Measurements from ENCODE around the gene BAG5. TPM values are rescaled to one million over a fixed set of nuclear protein-coding genes. Genes with fewer than 3 reads are reported as not detected.

Gene BAG5
- total RNA-seq, 4 donors from 2014 or later = 13.8 to 43.6 (median 33.1) TPM

GRCh38 chr14:103543140-103543539, 19.3 kb downstream of the BAG5 start:
- Histone ChIP-seq H3K4me3 (no peak overlapping the region), H3K9me3 (no peaks in the 10 kb centered on the region), H3K36me3 (no peaks in the 10 kb centered on the region), H3K27me3 (no peaks in the 10 kb centered on the region), H3K27ac (peak overlapping the region; percentile 66 to 90), H3K4me1 (peaks cover 13 to 59% of the 10 kb centered on the region in 2 donors)
- no peak for DNase-seq
- intact Hi-C loops (cut with DNase I; ENCODE audit: low total_unique reads) = no loop called here
- no peak for TF ChIP-seq POLR2A (IDR thresholded peaks at IDR 0.05)
- no peak for TF ChIP-seq CTCF (IDR thresholded peaks at IDR 0.05)

- no peaks in the 10 kb centered on the region for H3K9me3 ChIP-seq
- peaks cover 13 to 59% of the 10 kb centered on the region in 2 donors for H3K4me1 ChIP-seq
- no peaks in the 10 kb centered on the region for H3K27me3 ChIP-seq
- DNase-seq = peak in 1 of 2 donors; percentile 67
- H3K4me3 ChIP-seq = no peak overlapping the region
- no peaks in the 10 kb centered on the region for H3K36me3 ChIP-seq
- intact Hi-C loops (cut with DNase I; ENCODE audit: low total_unique reads) = no loop called here
- peak overlapping the region; percentile 66 to 90 for H3K27ac ChIP-seq
- TF ChIP-seq POLR2A (IDR thresholded peaks at IDR 0.05) (no peak), CTCF (IDR thresholded peaks at IDR 0.05) (no peak)
Observed at GRCh38 chr14:103542605-103543088, 19.8 kb downstream of the BAG5 start.

- TF ChIP-seq CTCF (IDR thresholded peaks at IDR 0.05) (no peak), POLR2A (IDR thresholded peaks at IDR 0.05) (no peak)
- Histone ChIP-seq H3K9me3 (no peaks in the 10 kb centered on the region), H3K27me3 (no peaks in the 10 kb centered on the region), H3K4me3 (no peak overlapping the region), H3K4me1 (peaks cover 13 to 59% of the 10 kb centered on the region in 2 donors), H3K36me3 (no peaks in the 10 kb centered on the region), H3K27ac (peak overlapping the region; percentile 66 to 90)
- intact Hi-C loops (cut with DNase I; ENCODE audit: low total_unique reads) = no loop called here
- DNase-seq = no peak
Observed at GRCh38 chr14:103541709-103542604, 20.5 kb downstream of the BAG5 start.

GRCh38 chr14:103540821-103541708, 21.4 kb downstream of the BAG5 start:
- no peak for TF ChIP-seq POLR2A (IDR thresholded peaks at IDR 0.05)
- no peak for TF ChIP-seq CTCF (IDR thresholded peaks at IDR 0.05)
- DNase-seq = no peak
- Histone ChIP-seq H3K9me3 (no peaks in the 10 kb centered on the region), H3K4me3 (no peak overlapping the region), H3K27me3 (no peaks in the 10 kb centered on the region), H3K27ac (peak overlapping the region; percentile 66 to 90), H3K36me3 (no peaks in the 10 kb centered on the region), H3K4me1 (peaks cover 13 to 59% of the 10 kb centered on the region in 2 donors)
- intact Hi-C loops (cut with DNase I; ENCODE audit: low total_unique reads) = no loop called here

All from uterus (tissue), 4 donors.